Subcutaneous preadipocyte (primary cell): Measurements from ENCODE around the gene RAD51. TPM values are rescaled to one million over a fixed set of nuclear protein-coding genes. Genes with fewer than 3 reads are reported as not detected.

Source experiments
- small RNA-seq: library from RNA; depleted of rRNA; stranded (forward); fragments of <200 nt; gene quantifications from one replicate; pipeline ENCODE3, GENCODE V24; 2012
- total RNA-seq: library from RNA; depleted of rRNA; stranded (reverse); fragments of >200 nt; gene quantifications from 2 replicates; pipeline ENCODE4 v1.2.3, GENCODE V29; 2012

RAD51 gene
- 4.0 and 4.5 TPM in 2 replicates for total RNA-seq

DNA sequence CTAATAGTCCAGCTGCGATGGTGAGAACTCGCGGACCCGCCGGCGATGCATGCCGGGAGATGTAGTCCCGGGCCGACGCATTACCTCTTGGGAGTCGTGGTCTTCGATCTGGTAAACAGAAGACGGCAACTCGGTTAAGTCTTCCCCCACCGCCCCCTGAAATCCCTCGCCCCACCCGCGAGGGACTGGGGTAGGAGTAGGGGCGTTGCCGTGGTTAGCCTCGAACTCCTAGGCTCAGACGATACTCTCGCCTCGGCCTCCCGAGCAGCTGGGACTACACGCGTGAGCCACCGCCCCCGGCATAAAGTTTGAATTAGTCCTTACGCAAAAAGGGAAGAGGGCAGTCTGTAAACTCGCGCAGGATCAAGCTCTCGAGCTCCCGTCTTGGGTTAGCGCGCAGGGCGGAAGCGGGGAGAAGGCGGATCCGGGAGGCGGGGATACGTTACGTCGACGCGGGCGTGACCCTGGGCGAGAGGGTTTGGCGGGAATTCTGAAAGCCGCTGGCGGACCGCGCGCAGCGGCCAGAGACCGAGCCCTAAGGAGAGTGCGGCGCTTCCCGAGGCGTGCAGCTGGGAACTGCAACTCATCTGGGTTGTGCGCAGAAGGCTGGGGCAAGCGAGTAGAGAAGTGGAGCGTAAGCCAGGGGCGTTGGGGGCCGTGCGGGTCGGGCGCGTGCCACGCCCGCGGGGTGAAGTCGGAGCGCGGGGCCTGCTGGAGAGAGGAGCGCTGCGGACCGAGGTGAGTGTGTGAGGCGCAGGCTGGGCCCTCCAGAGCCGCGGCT is at the start of gene RAD51:
Gene RAD51, plus strand, starts transcription at position 487 of the 781 bp plus-strand sequence. CDS start 3,585 bp downstream, outside the sequence.

DNA sequence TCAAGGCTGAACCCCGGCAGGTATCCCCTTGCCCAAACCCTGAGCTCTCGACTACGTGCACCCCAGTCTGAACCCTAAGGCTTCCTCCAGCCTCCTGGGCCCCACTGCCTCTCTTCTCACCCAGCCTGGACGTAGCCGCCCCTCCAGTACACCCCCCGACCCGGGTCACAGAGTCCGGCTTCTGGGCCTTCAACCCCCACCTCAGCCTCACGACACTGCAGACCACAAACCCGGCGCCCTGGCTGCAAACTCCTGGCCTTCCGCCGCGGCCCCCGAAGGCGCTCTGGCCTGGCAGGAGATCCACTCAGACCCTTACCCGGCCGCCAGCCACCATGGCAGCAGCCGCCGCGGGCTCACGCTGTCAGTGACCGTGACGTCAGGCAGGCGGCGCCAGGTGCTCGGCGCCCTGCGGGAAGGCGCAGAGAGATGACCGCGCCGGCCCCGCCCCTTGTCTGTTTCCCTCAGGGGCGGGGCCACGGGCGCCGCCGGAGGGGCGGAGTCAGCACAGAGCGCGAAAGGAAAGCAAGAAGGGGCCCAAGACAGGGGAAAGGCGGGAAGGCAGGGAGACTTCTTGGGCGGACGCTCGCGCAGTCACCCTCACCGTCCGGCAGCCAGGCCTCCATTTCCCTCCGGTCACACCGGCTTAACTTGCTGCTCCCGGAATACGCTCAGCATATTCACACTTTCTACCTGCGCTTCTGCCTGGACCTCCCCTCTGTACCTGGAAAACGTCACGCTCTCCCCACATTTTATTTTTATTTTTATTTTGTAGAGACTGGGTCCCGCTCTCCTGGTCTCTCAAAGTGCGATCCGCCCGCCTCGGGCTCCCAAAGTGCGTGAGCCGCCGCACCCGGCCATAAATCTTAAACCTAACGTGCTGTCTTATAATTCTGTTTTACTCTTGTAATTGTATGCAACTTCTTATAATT is 60.2 kb downstream of the RAD51 start, which contains the start of gene RMDN3:
Gene RMDN3, minus strand, starts transcription at position 372 of the 929 bp plus-strand sequence. CDS start 471 bp downstream, outside the sequence.

DNA sequence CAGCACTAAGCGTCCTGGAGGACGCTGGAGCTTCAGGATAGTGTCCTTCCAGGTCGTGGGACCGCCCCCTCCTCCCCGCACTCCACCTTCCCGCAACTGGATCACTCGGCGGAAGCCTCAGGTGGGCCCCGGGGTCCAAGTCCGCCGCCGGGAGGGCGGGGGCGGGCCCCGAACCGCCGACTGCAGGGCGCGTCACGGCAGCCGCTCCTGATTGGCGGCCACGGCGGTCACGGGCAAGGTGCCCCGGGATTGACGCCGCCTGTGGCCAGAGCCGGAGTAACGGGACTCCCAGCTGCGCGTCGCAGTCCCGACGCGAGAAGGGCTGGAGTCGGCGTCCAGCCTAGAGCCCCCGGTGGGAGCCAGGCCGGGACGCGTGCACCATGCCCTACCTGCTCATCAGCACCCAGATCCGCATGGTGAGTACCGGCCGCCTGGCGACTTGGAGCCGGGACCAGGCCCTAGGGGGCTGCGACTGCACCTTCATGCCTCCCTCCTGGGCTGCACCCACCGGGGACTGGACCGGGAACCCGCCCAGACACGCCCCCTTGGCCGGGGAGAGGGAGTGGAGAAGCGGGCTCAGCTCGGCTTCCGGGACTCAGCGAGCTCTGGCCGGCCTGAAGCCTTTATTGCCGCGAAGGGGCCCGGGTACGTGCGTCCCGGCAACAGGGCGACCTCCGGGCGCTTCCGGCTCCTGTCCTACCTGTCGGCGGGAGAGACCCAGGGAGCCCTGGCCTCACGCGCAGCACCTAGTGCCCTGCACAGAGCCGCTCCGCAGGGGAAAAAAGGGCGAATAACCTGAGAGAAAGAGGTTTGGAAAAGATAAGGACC is 69.0 kb downstream of the RAD51 start, which contains the start of gene GCHFR:
Gene GCHFR, plus strand, starts transcription at position 268 of the 828 bp plus-strand sequence. Its CDS starts 113 bp downstream, at position 381.

DNA sequence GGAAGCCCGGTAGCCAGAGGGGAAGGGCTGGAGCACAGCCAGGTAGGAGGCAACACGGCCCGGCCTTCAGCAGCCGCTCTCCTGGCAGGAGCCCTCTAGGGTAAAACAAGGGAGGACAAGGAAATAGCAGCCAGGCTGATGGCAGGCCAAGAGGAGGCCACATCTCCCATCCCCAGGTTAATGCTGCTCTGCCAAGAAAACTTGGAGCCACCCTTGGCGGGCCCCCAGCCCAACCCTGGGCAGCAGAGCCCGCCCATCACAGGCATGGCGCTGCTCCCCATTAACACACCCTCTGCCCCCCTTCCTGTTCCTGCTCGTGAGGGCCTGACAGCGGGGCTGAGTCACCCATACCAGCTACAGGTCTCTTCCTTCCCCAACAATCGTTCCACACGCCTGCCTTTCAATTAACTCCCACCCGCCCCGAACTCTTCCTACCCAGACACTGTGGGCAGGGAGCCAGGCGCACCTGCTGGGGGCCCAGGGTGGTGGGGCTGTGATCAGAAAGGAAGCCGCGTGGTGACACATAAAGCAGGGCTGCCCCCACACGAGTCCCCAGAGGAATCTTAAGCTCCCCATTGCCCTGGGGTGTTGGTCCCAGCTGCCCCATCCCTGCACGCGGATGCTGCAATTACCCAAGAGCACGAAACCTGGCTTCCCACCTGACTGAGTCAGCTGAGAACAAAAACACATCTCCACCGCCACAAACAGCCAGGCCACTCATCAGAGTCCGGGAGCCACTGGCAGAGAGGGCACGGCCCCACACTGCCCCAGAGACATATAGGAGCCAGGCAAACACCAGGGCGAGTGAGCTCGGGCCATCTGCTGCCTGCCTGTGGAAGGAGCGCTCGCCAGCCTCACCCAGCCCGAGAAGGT is 74.5 kb downstream of the RAD51 start, which contains the start of gene C15orf62:
Gene C15orf62, plus strand, starts transcription at position 707 of the 873 bp plus-strand sequence. CDS start 516 bp downstream, outside the sequence.

Small RNA genes within 50 kb of the gene (small RNA-seq; reads per million reads assigned to genes)
- not detected for gene SUMO2P15

Other genes with a start within 250 kb of the RAD51 start
- 9.6 and 10.0 TPM in 2 replicates for gene CHST14, start 224.2 kb upstream of the RAD51 start, total RNA-seq
- 15.2 and 39.3 TPM in 2 replicates for gene CCDC32, start 130.1 kb upstream of the RAD51 start, total RNA-seq
- 11.8 and 12.3 TPM in 2 replicates for gene RPUSD2, start 125.9 kb upstream of the RAD51 start, total RNA-seq
- gene KNL1, start 100.9 kb upstream of the RAD51 start, total RNA-seq = 20.6 and 40.9 TPM in 2 replicates
- gene RMDN3, start 60.1 kb downstream of the RAD51 start, total RNA-seq = 11.5 and 13.2 TPM in 2 replicates
- gene GCHFR, start 68.9 kb downstream of the RAD51 start, total RNA-seq = 0.37 and 0.78 TPM in 2 replicates
- not detected in 2 replicates for gene C15orf62, start 74.8 kb downstream of the RAD51 start, total RNA-seq
- gene ZFYVE19, start 111.9 kb downstream of the RAD51 start, total RNA-seq = 13.9 and 16.9 TPM in 2 replicates
- 20.5 and 29.0 TPM in 2 replicates for gene DNAJC17, start 112.3 kb downstream of the RAD51 start, total RNA-seq
- not detected in 2 replicates for gene PPP1R14D, start 133.5 kb downstream of the RAD51 start, total RNA-seq
- under 0.01 TPM in 1 of 2 replicates, not detected in the other for gene SPINT1, start 148.9 kb downstream of the RAD51 start, total RNA-seq
- not detected in 2 replicates for gene RHOV, start 179.1 kb downstream of the RAD51 start, total RNA-seq
- gene VPS18, start 199.3 kb downstream of the RAD51 start, total RNA-seq = 38.9 and 42.8 TPM in 2 replicates
- not detected in 2 replicates for gene DLL4, start 234.2 kb downstream of the RAD51 start, total RNA-seq